H9 (cell line): ENCODE measurements around the gene KCNH1. TPM values are rescaled to one million over a fixed set of nuclear protein-coding genes. Genes with fewer than 3 reads are reported as not detected.

Source experiments
- DNase-seq: peaks from one replicate; pipeline ENCODE4 v3.0.0-alpha.2; 2017
- H2AFZ ChIP-seq: one replicate; pipeline ENCODE4 v1.6.1; 2013; ENCODE audit warnings: mild to moderate bottlenecking, low read length, control low read depth, moderate library complexity
- H2AK5ac ChIP-seq: 2 replicates; pipeline ENCODE4 v1.6.1; 2013; ENCODE audit warnings: low read length, control low read depth, mixed read lengths; ENCODE audit not compliant: insufficient read length
- H2BK120ac ChIP-seq: one replicate; pipeline ENCODE4 v1.6.1; 2013; ENCODE audit warnings: low read depth, mild to moderate bottlenecking, low read length, control low read depth, inconsistent platforms; ENCODE audit not compliant: poor library complexity, severe bottlenecking
- H2BK12ac ChIP-seq: 2 replicates; pipeline ENCODE4 v1.6.1; 2013; ENCODE audit warnings: low read length, control low read depth, mixed read lengths, low read depth; ENCODE audit not compliant: insufficient read length
- H2BK15ac ChIP-seq: 2 replicates; pipeline ENCODE4 v1.6.1; 2013; ENCODE audit warnings: low read depth, low read length, control low read depth
- H2BK20ac ChIP-seq: one replicate; pipeline ENCODE4 v1.6.1; 2013; ENCODE audit warnings: low read depth, mild to moderate bottlenecking, low read length, control low read depth, inconsistent platforms; ENCODE audit not compliant: poor library complexity, severe bottlenecking
- H2BK5ac ChIP-seq: 2 replicates; pipeline ENCODE4 v1.6.1; 2013; ENCODE audit warnings: low read length, control low read depth, mixed read lengths; ENCODE audit not compliant: insufficient read length
- H3K14ac ChIP-seq: 2 replicates; pipeline ENCODE4 v1.6.1; 2013; ENCODE audit warnings: low read length, control low read depth; ENCODE audit not compliant: insufficient read depth
- H3K18ac ChIP-seq: 2 replicates; pipeline ENCODE4 v1.6.1; 2013; ENCODE audit warnings: low read depth, mild to moderate bottlenecking, mixed read lengths, low read length, control low read depth; ENCODE audit not compliant: insufficient read length
- H3K23ac ChIP-seq: 2 replicates; pipeline ENCODE4 v1.6.1; 2013; ENCODE audit warnings: low read length, control low read depth, mixed read lengths, low read depth; ENCODE audit not compliant: insufficient read length
- H3K23me2 ChIP-seq: 2 replicates; pipeline ENCODE4 v1.6.1; 2013; ENCODE audit warnings: low read depth, mild to moderate bottlenecking, mixed read lengths, low read length, control low read depth; ENCODE audit not compliant: insufficient read length, poor library complexity, severe bottlenecking
- H3K27ac ChIP-seq: 2 replicates; pipeline ENCODE4 v1.5.1; 2013; ENCODE audit warnings: low read length, control low read depth, mixed read lengths, low read depth; ENCODE audit not compliant: insufficient read length
- H3K27me3 ChIP-seq: 2 replicates; pipeline ENCODE4 v1.6.1; 2013; ENCODE audit warnings: low read length, control low read depth, inconsistent platforms; ENCODE audit not compliant: insufficient read depth
- H3K4ac ChIP-seq: 2 replicates; pipeline ENCODE4 v1.6.1; 2013; ENCODE audit warnings: low read depth, mild to moderate bottlenecking, control low read depth, inconsistent platforms, low read length, moderate library complexity
- H3K4me1 ChIP-seq: 2 replicates; pipeline ENCODE4 v1.6.1; 2013; ENCODE audit warnings: low read length, control low read depth, inconsistent platforms; ENCODE audit not compliant: insufficient read depth
- H3K4me2 ChIP-seq: 2 replicates; pipeline ENCODE4 v1.6.1; 2013; ENCODE audit warnings: low read length, control low read depth, mixed read lengths; ENCODE audit not compliant: insufficient read length, insufficient read depth
- H3K56ac ChIP-seq: 2 replicates; pipeline ENCODE4 v1.6.1; 2013; ENCODE audit warnings: low read depth, mild to moderate bottlenecking, mixed read lengths, low read length, control low read depth; ENCODE audit not compliant: insufficient read length
- H3K79me1 ChIP-seq: 2 replicates; pipeline ENCODE4 v1.6.1; 2013; ENCODE audit warnings: low read depth, mild to moderate bottlenecking, moderate library complexity, low read length, control low read depth, inconsistent platforms; ENCODE audit not compliant: insufficient read depth, poor library complexity, severe bottlenecking
- H3K79me2 ChIP-seq: 2 replicates; pipeline ENCODE4 v1.6.1; 2013; ENCODE audit warnings: low read length, control low read depth, inconsistent platforms; ENCODE audit not compliant: insufficient read depth
- H3K9ac ChIP-seq: 2 replicates; pipeline ENCODE4 v1.6.1; 2013; ENCODE audit warnings: low read length, control low read depth, mixed read lengths; ENCODE audit not compliant: insufficient read length; ENCODE audit errors: extremely low read depth
- H3K9me3 ChIP-seq: one replicate; pipeline ENCODE4 v1.6.1; 2013; ENCODE audit warnings: low read depth, low read length, inconsistent platforms; ENCODE audit not compliant: control insufficient read depth
- H3T11ph ChIP-seq: one replicate; pipeline ENCODE4 v1.6.1; 2013; ENCODE audit warnings: mild to moderate bottlenecking, low read length, control low read depth, inconsistent platforms
- H4K20me1 ChIP-seq: one replicate; pipeline ENCODE4 v1.6.1; 2013; ENCODE audit not compliant: control insufficient read depth, insufficient read length, insufficient read depth
- H4K5ac ChIP-seq: 2 replicates; pipeline ENCODE4 v1.6.1; 2013; ENCODE audit warnings: low read depth, mild to moderate bottlenecking, mixed read lengths, low read length, control low read depth; ENCODE audit not compliant: insufficient read length
- H4K8ac ChIP-seq: replicated peaks from 2 replicates; pipeline ENCODE4 v1.6.1; 2013; ENCODE audit warnings: low read length, control low read depth, mixed read lengths, low read depth; ENCODE audit not compliant: insufficient read length
- H4K91ac ChIP-seq: 2 replicates; pipeline ENCODE4 v1.6.1; 2013; ENCODE audit warnings: low read depth, mild to moderate bottlenecking, moderate library complexity, mixed read lengths, low read length, control low read depth; ENCODE audit not compliant: insufficient read length
- H3K27ac Mint-ChIP-seq, 3 experiments: 2 replicates in 2 of 3; 3 replicates in 1 of 3; pipeline ENCODE4 v1.8.0; 2020 to 2021; ENCODE audit warnings: mixed read lengths in 3 of 3, mild to moderate bottlenecking in 1 of 3, moderate library complexity in 1 of 3
- H3K27me3 Mint-ChIP-seq: 2 replicates; pipeline ENCODE4 v1.8.0; 2021; ENCODE audit warnings: low read depth, mild to moderate bottlenecking, moderate library complexity, mixed read lengths
- H3K36me3 Mint-ChIP-seq, 3 experiments: 2 replicates in 2 of 3; 3 replicates in 1 of 3; pipeline ENCODE4 v1.8.0; 2020 to 2021; ENCODE audit warnings: low read depth in 3 of 3, mixed read lengths in 3 of 3; ENCODE audit not compliant: insufficient read depth in 1 of 3
- H3K4me1 Mint-ChIP-seq, 2 experiments: 2 replicates each; pipeline ENCODE4 v1.8.0; 2020; ENCODE audit warnings: mixed read lengths in 2 of 2
- H3K4me3 Mint-ChIP-seq, 2 experiments: 2 replicates in 1 of 2; 3 replicates in 1 of 2; pipeline ENCODE4 v1.8.0; 2020 to 2021; ENCODE audit warnings: mild to moderate bottlenecking in 2 of 2, mixed read lengths in 2 of 2, moderate library complexity in 1 of 2
- H3K9me3 Mint-ChIP-seq, 2 experiments: 2 replicates in 1 of 2; 3 replicates in 1 of 2; pipeline ENCODE4 v1.8.0; 2020; ENCODE audit warnings: mild to moderate bottlenecking in 2 of 2, mixed read lengths in 2 of 2, moderate library complexity in 1 of 2
- CTCF ChIP-seq: fragments of 200-600 bp; sonication (generic); conservative IDR thresholded peaks from 3 replicates; pipeline ENCODE4 v1.8.0; 2021; ENCODE audit warnings: antibody characterized with exemption, mild to moderate bottlenecking
- total RNA-seq: library from RNA; stranded (reverse); gene quantifications from 2 replicates; pipeline ENCODE4 v1.2.1, GENCODE V29; 2021

KCNH1 gene
- total RNA-seq, 1 experiment from 2014 or later: 0.11 TPM

- no peak for DNase-seq
- Mint-ChIP-seq H3K27me3 (peaks cover 1% of the 10 kb centered on the region; the same call in 1 of the 2 replicates), H3K4me3 (no peak overlapping the region), H3K27ac (no peak overlapping the region), H3K36me3 (no peaks in the 10 kb centered on the region; a peak in 1 of 7 replicates), H3K9me3 (peaks cover 3 to 10% of the 10 kb centered on the region in 2 experiments; a peak in 4 of 5 replicates), H3K4me1 (no peaks in the 10 kb centered on the region)
- Histone ChIP-seq H3K14ac (no peak overlapping the region), H4K91ac (no peak overlapping the region), H2BK12ac (no peak overlapping the region), H3K4me2 (no peak overlapping the region), H3T11ph (no peak overlapping the region), H2AFZ (no peak overlapping the region), H3K79me1 (no peaks in the 10 kb centered on the region), H4K5ac (no peak overlapping the region), H2BK20ac (no peak overlapping the region), H3K4me1 (no peaks in the 10 kb centered on the region), H4K20me1 (no peaks in the 10 kb centered on the region), H3K23me2 (no peaks in the 10 kb centered on the region), H2BK5ac (no peak overlapping the region), H3K18ac (no peak overlapping the region), H3K27ac (no peak overlapping the region), H3K4ac (no peak overlapping the region), H3K27me3 (no peaks in the 10 kb centered on the region), H3K23ac (no peak overlapping the region), H4K8ac (no peak overlapping the region), H3K56ac (no peak overlapping the region), H3K9ac (no peak overlapping the region), H2BK15ac (no peak overlapping the region), H2BK120ac (no peak overlapping the region), H3K79me2 (no peaks in the 10 kb centered on the region), H3K9me3 (no peaks in the 10 kb centered on the region), H2AK5ac (no peak overlapping the region)
- TF ChIP-seq CTCF: no peak
Measured at GRCh38 chr1:210876275-210876674, 257.7 kb downstream of the KCNH1 start.
